Upper lobe of left lung (tissue), 6 donors: ENCODE measurements around the gene ARID1B. TPM values are rescaled to one million over a fixed set of nuclear protein-coding genes. Genes with fewer than 3 reads are reported as not detected.

Source experiments
- ATAC-seq, 2 donors: fragments of 200-7000 bp; cut with Tn5 transposase; one replicate each; pipeline ENCODE4 v1.9.1; 2022; ENCODE audit warnings: mild to moderate bottlenecking in 2 of 2, moderate library complexity in 2 of 2; ENCODE audit not compliant: low FRiP score in 2 of 2
- DNase-seq, 2 donors: peaks; one replicate each; pipeline ENCODE4 v3.0.0-alpha.2; 2019 to 2020
- H3K27ac ChIP-seq, 4 donors: fragments of 200-600 bp; sonication (generic); one replicate each; pipeline ENCODE4 v1.5.1; 2016 to 2019
- H3K27me3 ChIP-seq, 4 donors: fragments of 200-600 bp; sonication (generic); one replicate each; pipeline ENCODE4 v1.5.1; 2017 to 2019
- H3K36me3 ChIP-seq, 4 donors: fragments of 200-600 bp; sonication (generic); one replicate each; pipeline ENCODE4 v1.5.1; 2016 to 2019
- H3K4me1 ChIP-seq, 4 donors: fragments of 200-600 bp; sonication (generic); one replicate each; pipeline ENCODE4 v1.5.1; 2018 to 2019
- H3K4me3 ChIP-seq, 4 donors: fragments of 200-600 bp; sonication (generic); one replicate each; pipeline ENCODE4 v1.5.1; 2017 to 2019; ENCODE audit warnings: mild to moderate bottlenecking in 2 of 4, moderate library complexity in 1 of 4
- H3K9me3 ChIP-seq, 4 donors: fragments of 200-600 bp; sonication (generic); one replicate each; pipeline ENCODE4 v1.5.1; 2018 to 2019
- EP300 ChIP-seq, 4 donors: sonication (generic); formaldehyde crosslinking; IDR thresholded peaks; one replicate each; pipeline ENCODE4 v1.5.1; 2017; ENCODE audit warnings: antibody characterized with exemption in 4 of 4, control low read depth in 2 of 4
- POLR2A ChIP-seq, 4 donors: fragments of 450-650 bp; IDR thresholded peaks; one replicate each; pipeline ENCODE4 v1.5.1; 2016 to 2017; ENCODE audit warnings: antibody characterized with exemption in 4 of 4, mild to moderate bottlenecking in 2 of 4
- POLR2AphosphoS5 ChIP-seq, 2 donors: sonication (generic); formaldehyde crosslinking; IDR thresholded peaks; one replicate each; pipeline ENCODE4 v1.5.1; 2017; ENCODE audit warnings: antibody characterized with exemption in 2 of 2
- WGBS, 2 donors: methylation state at CpG; one replicate each; pipeline ENCODE4 v1.1.5; 2017 to 2018; 5-methylcytosine and 5-hydroxymethylcytosine counted together
- total RNA-seq, 6 donors: library from RNA; depleted of rRNA in 4 of 6; stranded (reverse); fragments of >200 nt in 4 of 6; gene quantifications; one replicate each; pipeline versions ENCODE4 v1.1.0 to v1.2.1, GENCODE V29; 2016 to 2021
- TF ChIP-seq, protein P1 (sequence below), 6 experiments: fragments of 450-650 bp in 4 of 6; fragments of 200-600 bp in 2 of 6; sonication (generic) in 2 of 6; IDR thresholded peaks; one replicate each; pipeline ENCODE4 v1.5.1; 2016 to 2019; ENCODE audit warnings: antibody characterized with exemption in 6 of 6
- donor health status: DM: no; HTN: no; CAD: no; lungs with moderate emphysema.
- donor health status: DM: no; HTN: yes; CAD: no; lungs with severe emphysema.

The ARID1B gene
- 100 to 1,000 TPM in 3 of 6 donors, 10 to 100 TPM in 3; 66.4 to 168 (median 109) TPM for total RNA-seq

DNA sequence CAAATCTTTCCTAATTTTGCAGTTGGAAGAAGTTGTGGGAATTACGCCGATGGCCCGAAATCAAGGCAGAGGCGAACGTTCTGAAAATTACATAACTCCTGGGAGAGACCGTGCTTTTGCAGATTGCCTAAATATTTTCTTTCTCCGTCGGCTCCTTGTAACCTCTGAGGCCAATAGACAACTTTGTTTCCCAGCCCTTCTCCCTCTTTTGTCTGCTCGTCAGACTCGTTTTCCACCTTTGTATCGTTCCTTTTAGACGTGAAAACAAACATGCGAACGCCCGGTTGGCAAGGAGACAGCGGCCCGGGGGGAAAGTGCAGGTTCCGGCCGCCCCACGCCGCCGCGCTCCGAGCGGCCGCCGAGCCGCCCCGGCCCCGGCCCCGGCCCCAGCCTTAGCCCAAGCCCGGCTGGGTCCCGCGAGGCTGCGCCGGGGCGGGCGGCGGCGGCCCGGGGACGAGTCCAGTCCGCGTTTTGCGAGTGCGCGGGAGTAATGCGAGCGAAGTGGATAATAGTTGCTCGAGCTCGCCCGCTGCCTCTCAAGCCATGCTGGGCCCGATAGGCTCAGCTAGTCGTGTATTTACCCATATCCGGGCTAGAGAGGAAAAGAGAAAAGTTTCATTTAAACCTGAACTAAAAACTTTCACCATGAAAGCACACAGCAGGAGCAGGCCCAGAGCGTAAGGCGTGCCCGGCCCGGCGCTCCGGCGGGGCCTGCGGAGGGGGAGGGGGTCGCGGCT lies at the start of gene ARID1B:
Gene ARID1B (plus strand): TSS at position 539 of the 737 bp plus-strand sequence. CDS start 303 bp downstream, outside the sequence.
- Histone ChIP-seq H3K27me3 (no peaks in the 10 kb centered on the region), H3K4me1 (peaks cover 20 to 29% (median 25%) of the 10 kb centered on the region in 4 donors), H3K4me3 (peak within 1 kb of the TSS; percentile 76 to 90 (median 89)), H3K36me3 (no peaks in the 10 kb centered on the region), H3K9me3 (no peaks in the 10 kb centered on the region), H3K27ac (peak within 1 kb of the TSS; percentile 96 to 100 (median 96))
- TF ChIP-seq POLR2A (IDR thresholded peaks at IDR 0.05) (peak in 3 of 4 donors; percentile 18 to 71 (median 71)), POLR2AphosphoS5 (IDR thresholded peaks at IDR 0.05) (peak; percentile 64 to 84)
- TF ChIP-seq, protein P1, sequence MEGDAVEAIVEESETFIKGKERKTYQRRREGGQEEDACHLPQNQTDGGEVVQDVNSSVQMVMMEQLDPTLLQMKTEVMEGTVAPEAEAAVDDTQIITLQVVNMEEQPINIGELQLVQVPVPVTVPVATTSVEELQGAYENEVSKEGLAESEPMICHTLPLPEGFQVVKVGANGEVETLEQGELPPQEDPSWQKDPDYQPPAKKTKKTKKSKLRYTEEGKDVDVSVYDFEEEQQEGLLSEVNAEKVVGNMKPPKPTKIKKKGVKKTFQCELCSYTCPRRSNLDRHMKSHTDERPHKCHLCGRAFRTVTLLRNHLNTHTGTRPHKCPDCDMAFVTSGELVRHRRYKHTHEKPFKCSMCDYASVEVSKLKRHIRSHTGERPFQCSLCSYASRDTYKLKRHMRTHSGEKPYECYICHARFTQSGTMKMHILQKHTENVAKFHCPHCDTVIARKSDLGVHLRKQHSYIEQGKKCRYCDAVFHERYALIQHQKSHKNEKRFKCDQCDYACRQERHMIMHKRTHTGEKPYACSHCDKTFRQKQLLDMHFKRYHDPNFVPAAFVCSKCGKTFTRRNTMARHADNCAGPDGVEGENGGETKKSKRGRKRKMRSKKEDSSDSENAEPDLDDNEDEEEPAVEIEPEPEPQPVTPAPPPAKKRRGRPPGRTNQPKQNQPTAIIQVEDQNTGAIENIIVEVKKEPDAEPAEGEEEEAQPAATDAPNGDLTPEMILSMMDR (IDR thresholded peaks at IDR 0.05) = no peak
- DNase-seq = peak; percentile 86 to 96
- WGBS, 2 donors = 0 to 1% methylated on average over 34 to 65 of the region's 65 CpGs
- peak; percentile 85 to 87 for ATAC-seq

DNA sequence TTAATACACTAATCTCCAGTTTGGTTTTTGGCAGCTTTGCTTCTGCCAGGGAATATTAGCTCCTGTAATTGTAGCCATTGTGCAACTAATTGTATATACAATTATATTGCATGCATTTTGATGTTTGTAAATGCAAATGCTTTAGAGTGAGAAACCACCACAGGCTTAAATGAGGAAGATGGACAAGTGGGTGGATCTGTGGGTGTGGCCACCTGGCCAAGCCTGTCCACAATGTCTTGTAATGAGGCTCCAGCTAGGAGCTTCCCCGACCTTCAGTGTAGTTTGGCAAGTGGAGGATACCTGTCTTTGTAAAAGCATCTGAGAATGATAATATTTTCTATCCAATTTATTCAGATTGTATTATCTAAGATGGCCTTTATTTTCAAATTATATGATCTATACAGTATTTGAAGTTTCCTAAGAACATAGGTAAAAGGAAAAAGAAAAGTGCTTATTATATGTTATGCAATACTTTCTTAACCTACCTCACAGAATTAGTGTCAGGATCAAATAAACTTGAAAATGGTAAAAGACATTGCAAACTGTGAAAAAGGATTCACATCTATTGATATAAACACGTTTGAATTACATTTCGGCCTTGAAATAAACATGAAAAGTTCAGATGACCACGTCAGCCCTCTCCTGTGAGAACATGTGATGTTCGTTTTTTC lies 49.3 kb upstream of the ARID1B start:
- Histone ChIP-seq H3K27ac (no peak overlapping the region), H3K4me3 (no peak overlapping the region), H3K9me3 (no peaks in the 10 kb centered on the region), H3K27me3 (no peaks in the 10 kb centered on the region), H3K36me3 (no peaks in the 10 kb centered on the region), H3K4me1 (no peaks in the 10 kb centered on the region)
- 83 to 86% methylated on average over 5 of the region's 5 CpGs for WGBS, 2 donors
- DNase-seq = no peak
- TF ChIP-seq POLR2AphosphoS5 (IDR thresholded peaks at IDR 0.05) = no peak
- TF ChIP-seq POLR2A (IDR thresholded peaks at IDR 0.05) = no peak
- TF ChIP-seq, protein P1 (IDR thresholded peaks at IDR 0.05) = no peak
- no peak for TF ChIP-seq EP300 (IDR thresholded peaks at IDR 0.05)
- no peak for ATAC-seq

DNA sequence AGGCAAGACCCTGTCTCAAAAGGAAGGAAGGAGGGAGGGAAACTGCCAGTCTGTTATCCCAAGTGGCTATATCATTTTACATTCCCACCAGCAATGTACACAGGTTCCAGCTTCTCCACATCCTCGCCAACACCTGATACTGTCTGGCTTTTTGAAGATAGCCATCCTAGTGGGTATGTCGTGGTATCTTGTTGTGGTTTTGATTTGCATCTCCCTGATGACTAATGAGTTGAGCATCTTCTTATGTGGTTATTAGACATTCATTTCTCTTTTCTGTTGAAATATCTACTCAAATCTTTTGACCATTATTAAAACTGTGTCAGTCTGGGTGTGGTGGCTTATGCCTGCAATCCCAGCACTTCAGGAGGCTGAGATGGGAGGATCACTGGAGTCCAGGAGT lies 47.9 kb upstream of the ARID1B start:
- ATAC-seq (no peak), DNase-seq (no peak)
- Histone ChIP-seq H3K4me1 (no peaks in the 10 kb centered on the region), H3K27me3 (no peaks in the 10 kb centered on the region), H3K36me3 (no peaks in the 10 kb centered on the region), H3K9me3 (no peaks in the 10 kb centered on the region), H3K27ac (no peak overlapping the region), H3K4me3 (no peak overlapping the region)
- no peak for TF ChIP-seq POLR2AphosphoS5 (IDR thresholded peaks at IDR 0.05)
- TF ChIP-seq EP300 (IDR thresholded peaks at IDR 0.05) = no peak
- no peak for TF ChIP-seq POLR2A (IDR thresholded peaks at IDR 0.05)
- TF ChIP-seq, protein P1 (IDR thresholded peaks at IDR 0.05) = no peak
- 71 to 81% methylated on average over 2 of the region's 2 CpGs for WGBS, 2 donors

DNA sequence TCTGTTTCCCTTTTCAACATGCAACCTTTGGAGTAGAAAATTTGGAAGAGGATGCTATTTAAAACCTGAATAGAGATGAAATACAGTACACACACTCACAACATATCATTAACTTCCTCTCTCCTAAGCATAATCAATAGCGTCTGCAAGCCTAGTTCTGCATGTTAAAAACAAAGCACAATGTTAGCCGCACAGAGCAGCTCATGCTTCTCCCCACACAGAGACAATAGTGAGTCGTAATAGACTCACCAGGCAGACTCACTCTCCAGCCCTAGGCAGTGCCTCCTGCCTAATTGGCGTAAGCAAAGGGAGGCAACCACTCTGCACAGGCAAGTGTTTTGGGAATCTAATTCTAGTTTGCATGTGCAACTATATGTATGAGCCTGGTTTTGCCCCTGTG lies 45.8 kb upstream of the ARID1B start:
- no peaks in the 10 kb centered on the region for H3K4me1 ChIP-seq
- H3K9me3 ChIP-seq = no peaks in the 10 kb centered on the region
- H3K36me3 ChIP-seq = no peaks in the 10 kb centered on the region
- no peak overlapping the region for H3K4me3 ChIP-seq
- DNase-seq = no peak
- H3K27ac ChIP-seq = no peak overlapping the region
- no peaks in the 10 kb centered on the region for H3K27me3 ChIP-seq
- TF ChIP-seq POLR2A (IDR thresholded peaks at IDR 0.05) (no peak), EP300 (IDR thresholded peaks at IDR 0.05) (no peak), POLR2AphosphoS5 (IDR thresholded peaks at IDR 0.05) (no peak)
- TF ChIP-seq, protein P1 (IDR thresholded peaks at IDR 0.05) = no peak
- WGBS, 2 donors = 89 to 91% methylated on average over 4 of the region's 4 CpGs
- ATAC-seq = no peak
